ENCODE results near the gene MED13L. TPM values are rescaled to one million over a fixed set of nuclear protein-coding genes. Genes with fewer than 3 reads are reported as not detected.

MED13L gene
- total RNA-seq, 3 donors from 2014 or later: 248 to 387 (median 279) TPM

DNA sequence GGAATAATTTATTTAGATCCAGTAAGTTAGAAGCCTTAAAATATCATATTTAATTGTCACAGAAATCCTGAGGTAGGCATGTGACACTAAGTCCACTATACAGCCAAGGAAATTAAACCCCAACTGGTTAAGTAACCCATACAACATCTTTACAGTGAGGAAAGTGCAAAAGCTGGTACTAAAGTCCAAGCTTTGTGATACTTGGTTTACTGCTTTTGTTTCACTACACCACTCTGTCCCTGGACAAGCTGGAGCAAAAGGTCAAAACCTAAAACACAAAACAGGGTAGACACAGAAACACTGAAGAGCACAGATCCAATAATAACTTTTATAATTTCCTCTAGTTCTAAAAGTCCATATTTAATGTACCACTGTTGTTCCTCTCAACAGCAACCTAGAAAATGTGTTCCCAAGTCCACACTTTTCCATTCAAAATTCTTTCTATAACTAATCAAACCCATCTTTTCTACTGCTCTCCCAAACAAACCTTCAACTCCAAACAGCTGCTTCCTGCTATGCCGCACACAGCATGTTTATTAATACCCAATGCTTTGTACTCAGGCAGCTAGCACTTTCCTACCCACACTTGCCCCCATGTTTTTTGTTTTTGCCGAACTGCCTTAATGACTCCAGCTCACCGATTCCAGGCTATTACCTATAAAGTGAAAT lies 90.9 kb downstream of the MED13L start:
- Histone ChIP-seq H3K4me3 (no peak overlapping the region), H3K27me3 (no peaks in the 10 kb centered on the region), H3K36me3 (no peaks in the 10 kb centered on the region), H3K4me1 (peaks cover 0 to 8% of the 10 kb centered on the region in 2 donors), H3K9me3 (no peaks in the 10 kb centered on the region), H3K27ac (no peak overlapping the region)
- intact Hi-C loops (cut with DNase I; ENCODE audit: low total_unique reads): no loop called here
- TF ChIP-seq POLR2AphosphoS5 (IDR thresholded peaks at IDR 0.05) (no peak), POLR2A (IDR thresholded peaks at IDR 0.05) (no peak)
- TF ChIP-seq, protein P1, sequence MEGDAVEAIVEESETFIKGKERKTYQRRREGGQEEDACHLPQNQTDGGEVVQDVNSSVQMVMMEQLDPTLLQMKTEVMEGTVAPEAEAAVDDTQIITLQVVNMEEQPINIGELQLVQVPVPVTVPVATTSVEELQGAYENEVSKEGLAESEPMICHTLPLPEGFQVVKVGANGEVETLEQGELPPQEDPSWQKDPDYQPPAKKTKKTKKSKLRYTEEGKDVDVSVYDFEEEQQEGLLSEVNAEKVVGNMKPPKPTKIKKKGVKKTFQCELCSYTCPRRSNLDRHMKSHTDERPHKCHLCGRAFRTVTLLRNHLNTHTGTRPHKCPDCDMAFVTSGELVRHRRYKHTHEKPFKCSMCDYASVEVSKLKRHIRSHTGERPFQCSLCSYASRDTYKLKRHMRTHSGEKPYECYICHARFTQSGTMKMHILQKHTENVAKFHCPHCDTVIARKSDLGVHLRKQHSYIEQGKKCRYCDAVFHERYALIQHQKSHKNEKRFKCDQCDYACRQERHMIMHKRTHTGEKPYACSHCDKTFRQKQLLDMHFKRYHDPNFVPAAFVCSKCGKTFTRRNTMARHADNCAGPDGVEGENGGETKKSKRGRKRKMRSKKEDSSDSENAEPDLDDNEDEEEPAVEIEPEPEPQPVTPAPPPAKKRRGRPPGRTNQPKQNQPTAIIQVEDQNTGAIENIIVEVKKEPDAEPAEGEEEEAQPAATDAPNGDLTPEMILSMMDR (IDR thresholded peaks at IDR 0.05): no peak
- no peak for DNase-seq (ENCODE audit: low spot score in 2 of 2)

DNA sequence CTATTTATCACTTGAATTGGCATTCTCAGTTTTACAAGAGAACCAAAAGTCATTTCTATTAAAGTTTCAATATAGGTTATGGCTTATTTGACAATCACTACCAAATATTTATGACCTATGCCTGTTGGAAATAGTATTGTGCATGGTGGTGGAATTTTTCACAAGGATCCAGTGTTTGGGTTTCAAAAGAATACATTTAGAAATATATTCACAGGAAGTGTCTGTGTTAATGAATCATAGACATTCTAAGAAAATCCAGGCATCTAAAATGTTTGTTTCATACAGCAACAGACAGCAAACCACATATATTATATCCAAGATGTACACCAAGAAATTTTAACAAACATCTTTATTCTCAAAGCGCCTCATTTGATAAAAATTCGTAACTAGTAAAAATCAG lies 92.7 kb downstream of the MED13L start:
- peaks cover 0 to 8% of the 10 kb centered on the region in 2 donors for H3K4me1 ChIP-seq
- intact Hi-C loops (cut with DNase I; ENCODE audit: low total_unique reads): no loop called here

DNA sequence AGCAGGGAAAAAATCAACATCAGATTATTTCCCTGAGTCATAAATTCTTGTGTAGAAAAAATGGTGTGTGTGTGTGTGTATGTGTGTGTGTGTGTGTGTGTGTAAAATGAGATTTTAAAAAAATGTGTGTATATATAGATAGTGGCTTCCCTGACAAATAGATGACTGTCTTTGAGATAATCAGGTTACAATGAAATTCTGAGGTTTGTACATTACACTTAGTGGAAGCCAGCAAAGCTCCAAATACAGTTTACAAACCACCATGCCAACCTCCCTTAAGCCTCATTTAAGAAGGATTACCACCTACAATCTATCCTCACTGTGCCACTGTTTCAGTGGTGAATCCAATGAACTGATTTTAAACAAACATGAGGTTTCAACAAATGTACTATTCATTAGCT lies 93.8 kb downstream of the MED13L start:
- H3K36me3 ChIP-seq: no peaks in the 10 kb centered on the region
- intact Hi-C loops (cut with DNase I; ENCODE audit: low total_unique reads): no loop called here
- H3K4me1 ChIP-seq: peaks cover 0 to 8% of the 10 kb centered on the region in 2 donors
- H3K27me3 ChIP-seq: no peaks in the 10 kb centered on the region
- TF ChIP-seq POLR2AphosphoS5 (IDR thresholded peaks at IDR 0.05) (no peak), POLR2A (IDR thresholded peaks at IDR 0.05) (no peak)
- no peak overlapping the region for H3K4me3 ChIP-seq
- DNase-seq (ENCODE audit: low spot score in 2 of 2): no peak
- no peak overlapping the region for H3K27ac ChIP-seq
- no peaks in the 10 kb centered on the region for H3K9me3 ChIP-seq

More for the DNA sequence above, 92.7 kb downstream of the MED13L start:
- no peak for DNase-seq (ENCODE audit: low spot score in 2 of 2)
- no peak overlapping the region for H3K27ac ChIP-seq
- TF ChIP-seq, protein P1 (IDR thresholded peaks at IDR 0.05): no peak
- no peak for TF ChIP-seq POLR2A (IDR thresholded peaks at IDR 0.05)
- no peaks in the 10 kb centered on the region for H3K9me3 ChIP-seq
- H3K36me3 ChIP-seq: no peaks in the 10 kb centered on the region
- no peak overlapping the region for H3K4me3 ChIP-seq
- no peaks in the 10 kb centered on the region for H3K27me3 ChIP-seq

DNA sequence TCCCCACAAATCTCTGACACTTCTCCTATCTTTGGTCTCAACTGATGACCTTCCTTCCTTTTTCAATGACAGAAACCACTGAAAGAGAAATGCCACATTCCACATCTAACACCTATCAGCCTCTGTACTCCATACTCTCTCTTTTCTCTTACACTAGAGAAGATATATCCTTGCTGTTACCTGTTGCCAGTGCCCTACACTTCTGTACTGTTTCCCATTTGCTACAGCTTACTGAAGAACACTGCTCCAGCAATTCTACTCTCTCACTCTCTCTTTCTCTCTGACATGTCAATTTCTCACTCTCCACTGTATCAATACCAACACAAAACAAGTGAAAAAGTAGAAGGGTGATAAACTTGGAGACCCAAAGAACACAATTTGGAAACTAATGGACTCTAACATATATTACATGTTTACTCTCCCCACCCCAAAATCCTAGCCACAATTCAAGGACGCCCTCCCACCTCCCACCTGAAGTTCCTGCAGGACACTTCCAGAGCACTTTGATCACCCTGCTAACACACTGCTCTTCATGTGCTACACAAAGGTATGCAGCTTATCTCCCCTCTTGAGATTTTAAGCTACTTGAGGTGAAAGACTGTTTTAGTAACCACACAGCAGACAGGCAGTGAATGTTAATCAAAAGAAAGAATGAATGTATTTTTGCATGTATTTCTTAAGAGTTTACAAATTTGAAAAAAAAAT lies 95.0 kb downstream of the MED13L start:
- no peak for DNase-seq (ENCODE audit: low spot score in 2 of 2)
- intact Hi-C loops (cut with DNase I; ENCODE audit: low total_unique reads): no loop called here
- Histone ChIP-seq H3K9me3 (no peaks in the 10 kb centered on the region), H3K4me1 (peaks cover 0 to 8% of the 10 kb centered on the region in 2 donors), H3K36me3 (no peaks in the 10 kb centered on the region), H3K27ac (no peak overlapping the region), H3K27me3 (no peaks in the 10 kb centered on the region), H3K4me3 (no peak overlapping the region)
- TF ChIP-seq, protein P1 (IDR thresholded peaks at IDR 0.05): no peak
- TF ChIP-seq POLR2AphosphoS5 (IDR thresholded peaks at IDR 0.05): no peak
- no peak for TF ChIP-seq POLR2A (IDR thresholded peaks at IDR 0.05)

DNA sequence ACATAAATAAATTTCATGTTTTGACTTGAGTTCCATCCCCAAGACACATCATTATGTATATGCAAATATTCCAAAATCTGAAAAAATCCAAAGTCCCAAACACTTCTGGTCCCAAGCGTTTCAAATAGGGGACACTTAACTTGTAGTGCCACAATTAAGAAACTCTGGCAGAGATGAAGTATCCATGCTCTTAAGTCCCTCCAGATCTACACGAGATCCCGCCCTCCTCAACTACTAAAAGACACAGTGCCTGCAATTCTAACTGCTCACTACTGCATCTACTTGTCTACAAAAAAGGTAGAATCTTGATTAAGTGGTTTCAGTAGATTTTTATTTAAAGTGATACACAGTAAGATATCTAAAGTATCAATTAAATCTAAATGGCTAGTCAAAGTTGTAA lies 97.0 kb downstream of the MED13L start:
- H3K4me1 ChIP-seq: no peaks in the 10 kb centered on the region
- TF ChIP-seq, protein P1 (IDR thresholded peaks at IDR 0.05): no peak
- no peak for TF ChIP-seq POLR2A (IDR thresholded peaks at IDR 0.05)
- TF ChIP-seq POLR2AphosphoS5 (IDR thresholded peaks at IDR 0.05): no peak
- intact Hi-C loops (cut with DNase I; ENCODE audit: low total_unique reads): no loop called here
- no peaks in the 10 kb centered on the region for H3K9me3 ChIP-seq
- H3K4me3 ChIP-seq: no peak overlapping the region
- no peaks in the 10 kb centered on the region for H3K27me3 ChIP-seq
- DNase-seq (ENCODE audit: low spot score in 2 of 2): no peak
- H3K36me3 ChIP-seq: no peaks in the 10 kb centered on the region
- no peak overlapping the region for H3K27ac ChIP-seq

All from breast epithelium (tissue), 4 donors.